ENCODE results near the gene ZMYM3. TPM values are rescaled to one million over a fixed set of nuclear protein-coding genes. Genes with fewer than 3 reads are reported as not detected.

Gene ZMYM3
- polyA plus RNA-seq, 1 donor (not counting 4 experiments of a cell fraction or from before 2014, with no cell fraction given), result 7.7 TPM

GRCh38 chrX:71215338-71215912, 38.5 kb downstream of the ZMYM3 start:
- TF ChIP-seq CTCF (optimal IDR thresholded peaks at IDR 0.05 in 1 of 3, IDR thresholded peaks at IDR 0.05 in 1 of 3, conservative IDR thresholded peaks at IDR 0.05 in 1 of 3; ENCODE audit: extremely low read depth in 1 of 3, insufficient read depth in 2 of 3, low read length in 3 of 3) (no peak), EZH2 (IDR thresholded peaks at IDR 0.05; ENCODE audit: low read length) (no peak)
- no peak for DNase-seq (ENCODE audit: low read depth, low spot score)
- Histone ChIP-seq H3K9me3 (ENCODE audit: control insufficient read depth, low read depth, low read length) (no peaks in the 10 kb centered on the region), H3K27ac (ENCODE audit: control insufficient read depth, insufficient read depth, low read length) (no peak overlapping the region), H2AFZ (ENCODE audit: control insufficient read depth, low read length) (no peak overlapping the region), H3K4me3 (ENCODE audit: control insufficient read depth in 2 of 3, extremely low read depth in 1 of 3, insufficient read depth in 2 of 3, low read depth in 1 of 3, low read length in 3 of 3) (no peak overlapping the region), H3K36me3 (ENCODE audit: control insufficient read depth in 2 of 2, extremely low read depth in 1 of 2, insufficient read depth in 2 of 2, low read length in 2 of 2) (no peaks in the 10 kb centered on the region), H4K20me1 (ENCODE audit: control insufficient read depth, extremely low read depth, insufficient read depth, low read length) (no peaks in the 10 kb centered on the region), H3K9me1 (ENCODE audit: control insufficient read depth, extremely low read depth, insufficient read depth, low read length) (no peaks in the 10 kb centered on the region), H3K79me2 (ENCODE audit: control insufficient read depth, insufficient read depth, low read length) (no peaks in the 10 kb centered on the region), H3K27me3 (ENCODE audit: control insufficient read depth, extremely low read depth, insufficient read depth, low read length) (no peaks in the 10 kb centered on the region), H3K9ac (ENCODE audit: control insufficient read depth, extremely low read depth, insufficient read depth, low read length) (no peak overlapping the region), H3K4me1 (ENCODE audit: control insufficient read depth, extremely low read depth, insufficient read depth, low read length) (no peaks in the 10 kb centered on the region), H3K4me2 (ENCODE audit: control insufficient read depth, extremely low read depth, insufficient read depth, low read depth, low read length) (no peak overlapping the region)
- FAIRE-seq, result no peak
- dilution Hi-C loops (cut with MboI; ENCODE audit: extremely low pct_ligation_motif_present, low sequenced_read_pairs), result no loop called here

- no peaks in the 10 kb centered on the region for H3K4me1 ChIP-seq (ENCODE audit: control insufficient read depth, extremely low read depth, insufficient read depth, low read length)
- no peak for DNase-seq (ENCODE audit: low read depth, low spot score)
- no peak for TF ChIP-seq CTCF (optimal IDR thresholded peaks at IDR 0.05 in 1 of 3, IDR thresholded peaks at IDR 0.05 in 1 of 3, conservative IDR thresholded peaks at IDR 0.05 in 1 of 3; ENCODE audit: extremely low read depth in 1 of 3, insufficient read depth in 2 of 3, low read length in 3 of 3)
- TF ChIP-seq EZH2 (IDR thresholded peaks at IDR 0.05; ENCODE audit: low read length), result no peak
- no peaks in the 10 kb centered on the region for H3K9me1 ChIP-seq (ENCODE audit: control insufficient read depth, extremely low read depth, insufficient read depth, low read length)
- H3K36me3 ChIP-seq (ENCODE audit: control insufficient read depth in 2 of 2, extremely low read depth in 1 of 2, insufficient read depth in 2 of 2, low read length in 2 of 2), result no peaks in the 10 kb centered on the region
- no peaks in the 10 kb centered on the region for H4K20me1 ChIP-seq (ENCODE audit: control insufficient read depth, extremely low read depth, insufficient read depth, low read length)
- no peak overlapping the region for H3K9ac ChIP-seq (ENCODE audit: control insufficient read depth, extremely low read depth, insufficient read depth, low read length)
- H3K9me3 ChIP-seq (ENCODE audit: control insufficient read depth, low read depth, low read length), result no peaks in the 10 kb centered on the region
- H3K4me2 ChIP-seq (ENCODE audit: control insufficient read depth, extremely low read depth, insufficient read depth, low read depth, low read length), result no peak overlapping the region
- no peak for FAIRE-seq
- no peaks in the 10 kb centered on the region for H3K79me2 ChIP-seq (ENCODE audit: control insufficient read depth, insufficient read depth, low read length)
- no peak overlapping the region for H3K27ac ChIP-seq (ENCODE audit: control insufficient read depth, insufficient read depth, low read length)
- H3K4me3 ChIP-seq (ENCODE audit: control insufficient read depth in 2 of 3, extremely low read depth in 1 of 3, insufficient read depth in 2 of 3, low read depth in 1 of 3, low read length in 3 of 3), result no peak overlapping the region
- dilution Hi-C loops (cut with MboI; ENCODE audit: extremely low pct_ligation_motif_present, low sequenced_read_pairs), result no loop called here
- no peak overlapping the region for H2AFZ ChIP-seq (ENCODE audit: control insufficient read depth, low read length)
- no peaks in the 10 kb centered on the region for H3K27me3 ChIP-seq (ENCODE audit: control insufficient read depth, extremely low read depth, insufficient read depth, low read length)
Measured at GRCh38 chrX:71214604-71215337, 39.2 kb downstream of the ZMYM3 start.
